Fibroblast of mammary gland (primary cell): ENCODE results near the gene TLCD3B.

Experiments
- DNase-seq: peaks from one replicate; pipeline ENCODE4 v3.0.0-alpha.2; 2010; ENCODE audit warnings: low read depth
- H3K4me3 ChIP-seq: 2 replicates; pipeline ENCODE4 v1.5.1; 2011; ENCODE audit warnings: low read depth, mild to moderate bottlenecking, low read length, moderate library complexity; ENCODE audit not compliant: control insufficient read depth
- TF ChIP-seq, protein P1 (sequence below): conservative IDR thresholded peaks from 2 replicates; pipeline ENCODE4 v1.5.1; 2011; ENCODE audit warnings: low read depth, low read length, inconsistent platforms; ENCODE audit not compliant: control insufficient read depth, insufficient read depth

The TLCD3B gene

DNA sequence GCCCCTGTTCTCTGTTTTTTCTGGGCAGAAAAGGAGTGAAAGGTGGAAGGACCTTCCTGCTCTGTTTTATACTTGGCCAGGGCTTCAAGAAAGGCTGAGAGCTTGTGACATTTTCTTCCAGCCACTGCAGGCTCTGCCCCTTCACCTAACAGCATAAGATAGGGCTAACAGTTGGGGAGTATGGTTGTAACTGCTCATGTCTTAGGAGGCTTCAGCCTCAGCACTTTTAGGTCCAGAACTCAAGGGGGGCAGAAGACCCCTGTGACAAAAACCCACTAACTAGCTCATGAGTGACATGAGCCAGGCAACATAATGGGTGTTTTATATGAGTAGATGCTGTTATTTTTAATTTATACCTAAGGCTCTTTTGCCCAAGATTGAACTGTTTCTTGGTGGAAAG is 39.4 kb upstream of the TLCD3B start:
- no peak overlapping the region for H3K4me3 ChIP-seq
- DNase-seq = no peak
- TF ChIP-seq, protein P1, sequence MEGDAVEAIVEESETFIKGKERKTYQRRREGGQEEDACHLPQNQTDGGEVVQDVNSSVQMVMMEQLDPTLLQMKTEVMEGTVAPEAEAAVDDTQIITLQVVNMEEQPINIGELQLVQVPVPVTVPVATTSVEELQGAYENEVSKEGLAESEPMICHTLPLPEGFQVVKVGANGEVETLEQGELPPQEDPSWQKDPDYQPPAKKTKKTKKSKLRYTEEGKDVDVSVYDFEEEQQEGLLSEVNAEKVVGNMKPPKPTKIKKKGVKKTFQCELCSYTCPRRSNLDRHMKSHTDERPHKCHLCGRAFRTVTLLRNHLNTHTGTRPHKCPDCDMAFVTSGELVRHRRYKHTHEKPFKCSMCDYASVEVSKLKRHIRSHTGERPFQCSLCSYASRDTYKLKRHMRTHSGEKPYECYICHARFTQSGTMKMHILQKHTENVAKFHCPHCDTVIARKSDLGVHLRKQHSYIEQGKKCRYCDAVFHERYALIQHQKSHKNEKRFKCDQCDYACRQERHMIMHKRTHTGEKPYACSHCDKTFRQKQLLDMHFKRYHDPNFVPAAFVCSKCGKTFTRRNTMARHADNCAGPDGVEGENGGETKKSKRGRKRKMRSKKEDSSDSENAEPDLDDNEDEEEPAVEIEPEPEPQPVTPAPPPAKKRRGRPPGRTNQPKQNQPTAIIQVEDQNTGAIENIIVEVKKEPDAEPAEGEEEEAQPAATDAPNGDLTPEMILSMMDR = no peak

DNA sequence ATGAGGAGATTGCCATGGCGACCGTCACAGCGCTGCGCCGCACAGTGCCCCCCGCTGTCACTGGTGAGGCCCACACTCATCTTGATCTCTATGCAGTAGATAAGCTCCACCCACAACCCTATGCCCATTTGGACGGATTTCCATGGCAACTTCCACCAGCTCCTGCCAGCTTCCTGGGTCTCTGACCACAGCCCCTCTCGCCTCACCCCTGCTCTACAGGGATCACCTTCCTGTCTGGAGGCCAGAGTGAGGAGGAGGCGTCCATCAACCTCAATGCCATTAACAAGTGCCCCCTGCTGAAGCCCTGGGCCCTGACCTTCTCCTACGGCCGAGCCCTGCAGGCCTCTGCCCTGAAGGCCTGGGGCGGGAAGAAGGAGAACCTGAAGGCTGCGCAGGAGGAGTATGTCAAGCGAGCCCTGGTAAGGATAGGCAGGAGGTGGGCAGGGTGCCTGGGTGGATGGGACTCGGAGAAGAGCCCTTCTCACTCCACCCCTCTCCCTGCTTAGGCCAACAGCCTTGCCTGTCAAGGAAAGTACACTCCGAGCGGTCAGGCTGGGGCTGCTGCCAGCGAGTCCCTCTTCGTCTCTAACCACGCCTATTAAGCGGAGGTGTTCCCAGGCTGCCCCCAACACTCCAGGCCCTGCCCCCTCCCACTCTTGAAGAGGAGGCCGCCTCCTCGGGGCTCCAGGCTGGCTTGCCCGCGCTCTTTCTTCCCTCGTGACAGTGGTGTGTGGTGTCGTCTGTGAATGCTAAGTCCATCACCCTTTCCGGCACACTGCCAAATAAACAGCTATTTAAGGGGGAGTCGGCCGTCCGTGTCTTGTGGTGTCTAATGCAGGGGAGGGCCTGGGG is 38.8 kb upstream of the TLCD3B start:
- TF ChIP-seq, protein P1 = no peak
- peak; percentile 32 for DNase-seq
- no peak overlapping the region for H3K4me3 ChIP-seq

DNA sequence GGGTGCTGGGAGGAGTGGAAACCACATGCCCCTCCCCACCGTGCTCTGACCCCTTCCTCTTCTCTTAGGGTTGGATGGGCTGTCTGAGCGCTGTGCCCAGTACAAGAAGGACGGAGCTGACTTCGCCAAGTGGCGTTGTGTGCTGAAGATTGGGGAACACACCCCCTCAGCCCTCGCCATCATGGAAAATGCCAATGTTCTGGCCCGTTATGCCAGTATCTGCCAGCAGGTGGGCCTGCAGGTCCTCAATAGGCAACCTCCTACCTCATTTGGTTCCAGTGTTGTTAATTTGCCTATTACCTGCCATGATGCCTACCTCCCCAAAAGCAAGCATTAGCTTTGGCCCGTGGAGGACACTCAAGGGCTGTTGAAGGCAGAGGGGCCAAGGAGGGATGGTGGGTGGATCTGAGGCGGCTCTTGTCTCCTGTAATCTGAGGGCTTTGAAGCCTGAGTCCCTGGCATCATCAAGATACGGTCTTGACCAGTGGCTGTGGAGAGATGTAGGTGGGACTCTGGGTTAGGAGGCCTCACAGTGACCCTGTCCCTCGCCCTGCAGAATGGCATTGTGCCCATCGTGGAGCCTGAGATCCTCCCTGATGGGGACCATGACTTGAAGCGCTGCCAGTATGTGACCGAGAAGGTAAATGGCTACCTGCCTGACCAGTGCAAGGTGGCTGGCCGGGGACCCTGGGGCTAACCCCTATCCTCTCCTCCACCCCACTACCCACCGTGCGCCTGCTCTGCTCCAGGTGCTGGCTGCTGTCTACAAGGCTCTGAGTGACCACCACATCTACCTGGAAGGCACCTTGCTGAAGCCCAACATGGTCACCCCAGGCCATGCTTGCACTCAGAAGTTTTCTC is 37.9 kb upstream of the TLCD3B start:
- peak; percentile 48 for DNase-seq
- TF ChIP-seq, protein P1 = peak; percentile 44
- H3K4me3 ChIP-seq = no peak overlapping the region

DNA sequence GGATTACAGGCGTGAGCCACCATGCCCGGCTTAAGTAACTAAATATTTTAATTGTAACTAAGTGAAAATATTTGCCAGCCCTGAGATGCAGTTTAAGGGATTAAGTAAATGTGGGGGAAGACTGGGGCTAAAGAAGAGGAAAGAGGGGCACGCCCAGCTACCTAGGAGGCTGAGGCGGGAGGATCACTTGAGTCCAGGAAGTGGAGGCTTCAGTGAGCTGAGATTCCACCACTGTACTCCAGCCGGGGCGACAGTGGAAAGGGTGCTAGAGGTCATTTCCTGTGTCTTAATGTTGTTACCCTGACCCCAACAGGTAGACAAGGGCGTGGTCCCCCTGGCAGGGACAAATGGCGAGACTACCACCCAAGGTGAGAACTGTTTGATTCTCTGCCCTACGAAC is 37.3 kb upstream of the TLCD3B start:
- no peak overlapping the region for H3K4me3 ChIP-seq

DNA sequence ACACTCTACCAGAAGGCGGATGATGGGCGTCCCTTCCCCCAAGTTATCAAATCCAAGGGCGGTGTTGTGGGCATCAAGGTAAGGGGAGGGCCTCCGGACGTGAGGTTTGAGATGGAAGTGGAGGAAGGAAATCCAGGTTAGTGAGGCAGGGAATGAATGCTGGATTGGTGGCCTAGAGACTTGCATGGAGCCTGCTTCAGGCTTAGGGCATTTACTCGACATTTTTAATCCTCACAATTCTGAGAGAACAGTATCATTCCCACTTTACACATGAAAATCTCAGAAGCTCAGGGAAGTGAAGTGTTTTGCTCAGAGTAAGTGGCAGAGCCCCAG is 36.5 kb upstream of the TLCD3B start:
- no peak for DNase-seq
- H3K4me3 ChIP-seq = peak overlapping the region; percentile 97
- TF ChIP-seq, protein P1 = no peak

More for the DNA sequence above, 37.3 kb upstream of the TLCD3B start:
- DNase-seq = no peak
- TF ChIP-seq, protein P1 = no peak

DNA sequence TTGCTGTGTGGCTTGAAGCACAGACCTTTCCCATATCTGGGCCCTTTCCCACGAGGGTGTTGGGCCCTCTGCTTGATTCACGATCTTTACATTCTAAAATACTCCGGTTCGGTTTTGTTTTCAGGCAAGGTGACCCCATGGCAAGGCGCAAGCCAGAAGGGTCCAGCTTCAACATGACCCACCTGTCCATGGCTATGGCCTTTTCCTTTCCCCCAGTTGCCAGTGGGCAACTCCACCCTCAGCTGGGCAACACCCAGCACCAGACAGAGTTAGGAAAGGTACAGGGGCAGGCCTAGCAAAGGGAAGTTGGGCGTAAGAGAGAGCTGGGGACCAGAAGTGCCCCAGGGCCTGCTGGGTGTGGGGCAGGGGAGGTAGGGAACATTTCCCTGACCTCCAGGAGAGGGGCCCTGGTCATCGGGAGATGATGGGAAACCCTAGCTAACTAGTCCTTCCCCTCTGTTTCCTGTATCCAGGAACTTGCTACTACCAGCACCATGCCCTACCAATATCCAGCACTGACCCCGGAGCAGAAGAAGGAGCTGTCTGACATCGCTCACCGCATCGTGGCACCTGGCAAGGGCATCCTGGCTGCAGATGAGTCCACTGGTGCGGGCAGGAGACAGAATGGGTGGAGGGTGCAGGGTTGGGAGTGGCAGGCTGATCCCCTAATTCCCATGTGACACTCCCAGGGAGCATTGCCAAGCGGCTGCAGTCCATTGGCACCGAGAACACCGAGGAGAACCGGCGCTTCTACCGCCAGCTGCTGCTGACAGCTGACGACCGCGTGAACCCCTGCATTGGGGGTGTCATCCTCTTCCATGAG is 35.9 kb upstream of the TLCD3B start:
- TF ChIP-seq, protein P1 = no peak
- DNase-seq = no peak

More for the DNA sequence above, 35.9 kb upstream of the TLCD3B start:
- H3K4me3 ChIP-seq = peak overlapping the region; percentile 97
